Measurements from ENCODE around the gene WAC.

WAC gene

DNA sequence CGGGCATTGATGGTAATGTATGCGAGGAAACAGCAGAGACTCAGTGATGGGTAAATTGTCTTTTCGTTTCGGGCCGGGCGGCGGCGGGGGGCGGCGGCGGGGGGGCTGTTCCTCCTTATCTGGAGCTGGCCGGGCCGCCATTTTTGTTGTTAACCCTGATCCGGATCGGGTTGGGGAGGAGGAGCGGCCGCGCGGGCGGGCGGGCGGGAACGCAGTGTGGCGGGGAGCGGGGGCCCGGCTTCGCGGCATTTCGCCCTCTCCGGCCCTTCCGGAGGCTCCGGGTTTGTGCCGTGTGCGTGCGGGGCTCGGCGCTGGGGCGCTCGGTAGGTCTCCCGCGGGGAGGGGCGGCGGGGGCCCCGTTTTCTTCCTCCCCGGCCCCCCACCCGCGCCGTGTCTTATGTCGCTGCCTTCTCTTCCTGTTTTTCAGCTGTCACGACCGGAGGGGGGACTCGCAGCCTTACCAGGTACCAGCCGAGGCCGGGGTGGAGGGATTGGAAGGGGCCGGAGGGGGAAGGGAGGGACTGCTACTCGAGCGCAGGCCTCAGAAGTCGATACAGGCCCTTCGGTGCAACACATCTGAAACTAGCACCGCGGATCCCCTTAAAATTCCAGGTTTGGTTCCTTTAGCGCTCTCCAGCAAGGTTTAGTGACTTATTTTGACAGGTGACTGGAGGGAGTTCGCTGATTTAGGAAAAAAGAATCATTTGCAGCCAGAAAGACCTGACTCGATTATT, 820 bp downstream of the WAC start:
- peak; percentile 4 for DNase-seq

DNA sequence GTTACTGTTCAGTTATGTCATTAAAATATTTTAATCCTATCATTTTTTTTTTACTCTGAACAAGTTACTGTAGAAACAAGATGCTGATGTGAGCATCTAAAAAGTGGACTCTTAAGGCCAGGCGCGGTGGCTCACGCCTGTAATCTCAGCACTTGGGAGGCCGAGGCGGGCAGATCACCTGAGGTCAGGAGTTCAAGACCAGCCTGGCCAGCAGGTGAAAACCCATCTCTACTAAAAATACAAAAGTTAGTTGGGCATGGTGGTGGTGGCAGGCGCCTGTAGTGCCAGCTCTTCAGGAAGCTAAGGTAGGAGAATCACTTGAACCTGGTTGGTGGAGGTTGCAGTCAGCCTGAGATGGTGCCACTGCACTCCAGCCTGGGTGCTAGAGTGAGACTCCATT, 2.9 kb downstream of the WAC start:
- no peak for DNase-seq

DNA sequence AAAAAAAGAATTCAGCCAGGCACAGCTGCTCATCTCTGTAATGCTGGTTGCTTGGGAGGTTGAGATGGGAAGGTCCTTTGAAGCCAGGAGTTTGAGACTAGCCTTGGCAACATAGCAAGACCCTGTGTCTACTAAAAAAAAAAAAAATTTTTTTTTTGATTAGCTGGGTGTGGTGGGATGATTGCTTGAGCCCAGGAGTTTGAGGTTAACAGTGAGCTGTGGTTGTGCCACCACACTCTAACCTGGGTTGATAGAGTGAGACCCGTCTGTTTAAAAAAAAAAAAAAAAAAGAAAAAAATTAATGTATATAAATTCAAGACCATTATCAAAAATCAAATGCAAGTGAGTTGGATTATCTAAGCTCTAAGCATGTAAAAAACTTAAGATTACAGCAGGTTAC, 5.7 kb downstream of the WAC start:
- DNase-seq = no peak

DNA sequence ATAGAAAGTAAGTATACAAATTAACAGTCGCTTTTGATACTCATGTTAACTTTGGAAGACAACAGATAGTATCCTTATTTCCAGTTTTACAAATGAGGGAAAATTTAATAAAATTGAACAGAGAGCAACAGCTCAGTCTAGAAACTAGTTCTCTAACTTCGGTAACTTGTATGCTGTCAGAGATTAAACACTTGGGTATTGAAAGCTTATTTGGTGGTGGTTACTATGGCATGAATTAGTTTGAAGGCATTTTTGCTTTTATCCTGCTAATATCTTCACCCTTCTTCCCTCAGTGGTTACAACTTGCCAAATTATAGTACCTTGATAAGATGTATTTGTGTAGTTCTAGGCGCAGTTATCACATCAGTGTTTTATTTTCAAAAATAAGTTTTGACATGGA, 7.2 kb downstream of the WAC start:
- DNase-seq = no peak

DNA sequence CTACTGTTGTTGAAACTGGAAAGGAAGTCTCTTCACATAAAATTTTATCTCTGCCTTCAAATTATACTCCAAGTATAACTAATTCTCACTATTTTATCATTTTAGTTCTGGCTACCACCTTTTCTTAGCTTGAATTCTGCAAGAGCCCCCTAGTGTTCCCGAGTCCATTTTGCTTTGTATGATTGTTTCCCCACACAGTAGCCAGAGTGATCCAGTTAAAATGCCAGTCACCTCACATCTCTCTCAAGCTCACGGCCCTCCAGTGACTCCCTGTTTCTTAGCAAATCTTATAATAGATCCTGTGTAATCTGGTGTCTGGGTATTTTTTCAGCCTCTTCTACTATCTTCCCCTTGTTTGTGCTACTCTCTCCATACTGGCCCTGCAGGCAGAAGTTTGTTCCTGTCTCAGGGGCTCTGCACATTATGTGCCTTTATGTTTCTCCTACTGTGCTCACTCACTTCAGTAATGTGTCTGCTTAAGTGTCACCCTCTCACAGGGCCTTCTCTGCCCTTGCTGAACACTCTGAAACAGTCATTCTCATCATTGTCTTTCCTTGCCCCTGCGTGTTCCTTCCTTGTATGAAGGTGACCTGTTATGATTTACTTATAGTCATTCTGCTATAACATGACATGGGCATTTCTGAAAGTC, 8.9 kb downstream of the WAC start:
- DNase-seq = no peak

DNA sequence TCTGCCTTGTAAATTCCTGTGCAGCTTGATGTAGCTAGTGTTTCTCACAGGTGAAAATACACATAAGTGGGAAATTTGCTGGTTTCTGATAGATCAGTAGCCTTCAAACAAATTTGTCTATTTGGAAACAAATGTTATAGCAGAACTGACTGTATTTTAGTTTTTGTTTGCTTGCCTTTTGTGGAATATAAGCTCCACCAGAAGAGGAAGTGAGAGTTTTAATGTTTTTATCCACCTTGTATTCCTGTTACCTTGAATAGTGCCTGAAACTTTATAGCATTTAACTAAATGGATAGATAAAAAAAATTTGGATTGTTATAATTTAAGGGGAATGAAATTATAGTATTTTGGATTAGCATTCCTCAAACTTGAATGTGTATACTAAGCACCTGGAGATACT, 9.8 kb downstream of the WAC start:
- DNase-seq = no peak

DNA sequence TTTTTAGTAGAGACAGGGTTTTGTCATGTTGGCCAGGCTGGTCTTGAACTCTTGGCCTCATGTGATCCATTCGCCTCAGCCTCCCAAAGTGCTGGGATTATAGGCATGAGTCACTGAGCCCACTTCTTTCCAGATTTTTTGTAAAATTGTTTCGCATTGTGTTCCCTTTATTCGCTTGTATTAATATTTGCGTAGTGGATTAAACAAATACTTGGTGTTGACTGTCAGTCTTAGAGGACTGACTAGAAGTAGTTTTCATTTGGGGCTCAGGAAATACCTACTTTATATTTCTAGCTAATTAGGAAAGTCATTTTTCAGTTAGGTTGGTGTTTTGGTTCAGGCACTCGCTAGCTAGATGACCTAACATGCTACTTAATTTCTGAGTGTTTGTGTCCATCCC, 11.1 kb downstream of the WAC start:
- DNase-seq = no peak

DNA sequence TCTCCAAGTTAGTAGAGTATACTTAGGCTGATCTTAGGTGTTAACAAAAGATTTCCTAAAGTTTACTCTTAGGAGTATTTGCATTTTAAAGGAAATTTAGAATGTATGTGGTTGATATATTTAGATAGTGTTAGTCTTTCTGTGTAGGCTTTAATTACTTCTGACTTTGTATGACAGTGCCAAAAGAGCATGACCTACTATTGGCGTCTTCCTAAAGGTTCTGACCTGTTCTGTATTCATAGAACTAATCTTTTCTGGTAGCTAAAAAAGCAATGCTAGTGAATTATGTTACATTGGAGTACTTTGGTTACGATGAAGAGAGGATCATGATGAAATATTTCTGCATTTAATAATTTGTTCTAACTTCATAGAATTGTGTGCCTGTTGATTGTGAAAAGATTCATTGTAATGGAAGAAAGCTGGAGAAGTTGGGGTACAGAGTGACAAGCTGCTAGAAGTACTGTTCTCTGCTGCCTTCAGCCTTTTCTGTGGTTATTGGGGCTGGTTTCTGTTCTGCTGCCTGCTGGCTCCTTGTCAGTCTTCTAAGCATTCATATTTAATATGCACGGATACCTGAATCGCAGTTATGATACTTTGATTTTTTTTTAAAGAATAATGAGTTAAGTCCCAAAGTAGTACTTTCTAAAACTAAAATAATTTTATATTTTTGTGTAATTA, 13.2 kb downstream of the WAC start:
- no peak for DNase-seq

DNA sequence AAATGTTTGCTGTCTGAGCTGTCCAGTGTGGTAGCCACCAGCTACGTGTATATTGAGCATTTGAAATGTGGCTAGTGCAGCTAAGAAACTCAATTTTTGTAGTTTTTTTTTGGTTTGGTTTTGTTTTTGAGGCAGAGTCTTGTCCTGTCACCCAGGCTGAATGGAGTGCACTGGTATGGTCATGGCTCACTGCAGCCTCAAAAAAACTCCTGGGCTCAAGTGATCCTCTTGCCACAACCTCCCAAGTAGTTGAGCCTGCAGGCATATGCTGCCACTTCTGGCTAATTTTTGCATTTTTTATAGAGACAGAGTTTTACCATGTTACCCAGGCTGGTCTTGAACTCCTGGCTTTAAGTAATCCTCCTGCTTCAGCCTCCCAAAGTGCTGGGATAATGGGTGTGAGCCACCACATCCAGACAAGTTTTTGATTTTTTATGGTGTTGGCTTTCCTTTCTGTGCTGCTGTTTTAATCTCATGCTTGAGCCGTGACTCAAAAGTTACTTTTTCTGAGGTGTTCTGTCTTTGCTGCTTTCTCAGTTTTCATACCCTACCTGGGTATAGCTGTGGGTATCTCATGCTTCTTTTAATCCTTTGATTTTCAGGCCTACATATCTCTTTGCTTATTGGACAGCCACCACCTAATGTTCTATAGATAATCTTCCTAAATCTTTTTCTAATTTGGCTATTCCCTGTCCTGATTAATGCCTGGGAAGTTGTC, 16.0 kb downstream of the WAC start:
- DNase-seq = peak; percentile 34

DNA sequence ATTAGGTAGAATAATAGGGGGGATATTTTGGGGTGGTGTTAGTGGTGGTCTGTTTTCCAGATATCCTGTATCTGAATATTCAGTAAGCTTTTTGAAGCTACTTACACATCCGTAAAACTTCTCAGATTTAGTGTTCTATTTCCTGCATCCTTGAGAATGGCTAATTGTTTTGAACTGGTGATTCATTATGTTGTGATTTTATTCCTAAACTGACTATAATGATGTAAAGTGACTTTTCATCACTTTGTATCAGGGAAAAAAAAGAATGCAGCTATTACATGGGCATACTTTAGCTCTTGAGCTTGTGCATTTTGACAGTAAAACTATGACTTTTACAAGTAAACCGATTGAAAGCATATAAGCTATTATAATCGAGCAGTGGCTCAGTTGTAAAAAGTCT, 18.2 kb downstream of the WAC start:
- DNase-seq = no peak

DNA sequence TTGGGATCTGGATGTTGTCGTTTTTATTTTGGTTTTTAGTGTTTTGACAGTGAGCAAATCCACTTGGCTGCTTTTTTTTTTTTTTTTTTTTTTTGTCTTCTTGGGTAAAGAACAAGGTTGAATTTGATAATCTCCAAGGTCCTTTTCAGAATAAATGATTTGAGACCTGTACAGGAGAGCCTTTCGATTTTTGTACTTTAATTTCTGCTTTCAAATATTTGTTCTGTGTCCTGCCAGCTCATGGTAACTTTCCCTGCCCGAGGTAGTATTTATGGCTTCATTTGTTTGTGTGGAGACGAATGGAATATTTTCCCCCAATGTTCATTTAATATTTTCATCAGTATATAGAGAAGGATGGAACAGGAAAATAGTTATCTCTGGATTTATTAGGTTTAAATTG, 19.9 kb downstream of the WAC start:
- DNase-seq = no peak

DNA sequence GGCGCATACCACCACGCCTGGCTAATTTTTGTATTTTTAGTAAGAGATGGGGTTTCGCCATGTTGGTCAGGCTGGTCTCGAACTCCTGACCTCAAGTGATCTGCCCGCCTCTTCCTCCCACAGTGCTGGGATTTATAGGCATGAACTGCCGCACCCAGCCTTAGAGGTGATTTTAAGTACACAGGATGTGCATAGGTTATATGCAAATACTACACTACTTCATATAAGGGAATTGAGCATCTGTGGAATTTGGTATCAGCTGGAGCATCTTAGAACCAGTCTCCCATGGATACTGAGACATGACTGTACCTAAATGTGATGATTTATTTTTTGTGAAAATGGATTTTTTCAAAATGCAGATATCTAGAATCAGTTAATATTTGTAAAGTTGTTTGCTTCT, 21.1 kb downstream of the WAC start:
- no peak for DNase-seq

DNA sequence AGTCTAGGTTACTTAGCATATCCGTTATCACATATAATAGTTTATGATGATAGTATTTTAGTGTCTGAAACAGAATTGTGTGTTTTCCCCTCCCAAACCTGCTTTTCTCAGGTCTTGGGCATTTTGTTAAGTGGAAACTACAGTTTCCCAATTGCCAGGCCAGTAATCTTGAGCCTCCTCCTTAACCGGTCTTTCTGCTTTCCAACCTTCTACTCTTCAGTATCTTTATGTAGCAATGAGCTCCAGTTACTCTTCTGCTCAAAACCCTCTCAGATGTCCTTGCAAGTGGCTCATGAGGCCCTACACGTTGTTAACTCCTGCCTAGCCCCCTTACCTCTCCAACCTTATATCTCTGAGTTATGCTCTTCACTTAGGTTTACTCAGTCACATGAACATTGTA, 22.0 kb downstream of the WAC start:
- no peak for DNase-seq

DNA sequence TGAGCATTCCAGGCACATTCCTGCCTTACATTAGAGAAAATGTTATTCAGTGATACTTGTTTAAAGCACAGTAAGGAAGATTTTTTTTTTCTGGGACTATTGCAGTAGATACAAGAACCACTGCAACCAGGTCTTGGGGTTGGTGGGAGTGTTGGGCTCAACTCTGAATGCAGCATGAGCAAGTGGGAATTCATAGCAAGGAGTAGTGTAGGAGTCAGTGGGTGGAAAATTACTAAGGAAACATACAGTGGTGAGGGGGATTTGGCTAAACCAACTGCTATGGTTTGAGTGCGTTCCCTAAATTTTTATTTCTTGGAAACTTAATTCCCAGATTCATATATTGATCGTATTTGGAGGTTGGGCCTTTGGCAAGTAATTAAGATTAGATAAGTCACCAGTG, 22.4 kb downstream of the WAC start:
- DNase-seq = no peak

DNA sequence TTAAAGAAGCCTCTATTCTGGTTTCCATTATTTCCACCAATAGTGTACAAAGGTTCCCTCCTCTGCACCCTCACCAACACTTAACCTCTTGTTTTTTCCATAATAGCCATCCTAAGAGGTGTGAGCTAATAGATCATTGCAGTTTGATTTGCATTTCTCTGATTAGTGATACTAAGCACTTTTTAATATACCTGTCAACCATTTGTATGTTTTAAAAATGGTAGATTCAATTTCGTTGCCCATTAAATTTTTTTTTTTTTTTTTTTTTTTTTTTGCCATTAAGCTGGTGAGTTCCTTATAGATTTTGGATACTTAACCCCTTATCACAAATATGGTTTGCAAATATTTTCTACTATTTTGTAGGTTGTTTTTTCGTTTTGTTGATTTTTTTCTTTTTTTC, 23.2 kb downstream of the WAC start:
- no peak for DNase-seq

DNA sequence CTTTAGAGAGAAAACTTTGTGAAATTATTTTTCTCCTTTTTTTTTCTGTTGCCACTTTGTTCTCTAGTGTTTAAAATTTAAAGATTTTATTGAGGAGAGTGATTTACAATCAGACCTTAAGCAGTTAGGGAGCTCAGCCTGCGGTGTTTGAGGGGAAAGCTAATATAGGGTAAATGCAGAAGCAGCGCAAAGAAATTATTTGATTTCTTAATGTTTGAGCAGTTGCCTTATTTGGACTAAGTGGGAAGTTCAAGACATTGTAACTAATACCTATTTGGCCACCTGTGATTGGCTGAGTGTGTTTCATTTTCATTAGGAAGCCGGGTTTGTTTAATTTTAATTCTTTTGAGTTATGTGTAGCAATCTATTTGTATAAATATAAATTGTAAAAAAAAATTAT, 25.3 kb downstream of the WAC start:
- DNase-seq = no peak

DNA sequence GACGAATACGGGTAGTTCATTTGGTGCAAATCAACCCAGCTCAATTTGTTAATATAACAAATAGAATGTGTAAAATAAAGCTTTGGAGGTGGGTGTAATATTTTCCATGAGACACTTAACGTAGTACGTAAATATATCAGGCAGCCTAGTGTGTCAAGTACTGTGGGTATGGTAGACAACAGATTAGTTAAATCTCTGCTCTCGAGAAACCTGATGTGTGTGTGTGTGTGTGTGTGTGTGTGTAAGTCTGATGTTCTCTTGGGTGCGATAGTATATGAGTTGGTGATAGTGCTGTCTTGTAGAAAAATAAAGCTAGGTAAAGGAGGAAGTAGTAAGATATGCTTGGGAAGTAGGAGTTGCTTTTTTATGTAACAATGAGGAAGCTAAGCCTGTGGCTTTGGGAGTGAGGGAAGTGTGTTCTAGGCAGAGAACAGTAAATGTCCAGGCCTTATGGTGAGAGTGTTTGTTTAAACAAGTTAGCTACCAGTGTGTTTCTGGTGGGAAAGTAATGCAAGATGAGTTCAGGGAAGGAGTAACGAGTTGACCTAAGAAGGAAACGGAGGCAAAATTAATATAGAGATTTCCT, 26.1 kb downstream of the WAC start:
- DNase-seq = no peak

DNA sequence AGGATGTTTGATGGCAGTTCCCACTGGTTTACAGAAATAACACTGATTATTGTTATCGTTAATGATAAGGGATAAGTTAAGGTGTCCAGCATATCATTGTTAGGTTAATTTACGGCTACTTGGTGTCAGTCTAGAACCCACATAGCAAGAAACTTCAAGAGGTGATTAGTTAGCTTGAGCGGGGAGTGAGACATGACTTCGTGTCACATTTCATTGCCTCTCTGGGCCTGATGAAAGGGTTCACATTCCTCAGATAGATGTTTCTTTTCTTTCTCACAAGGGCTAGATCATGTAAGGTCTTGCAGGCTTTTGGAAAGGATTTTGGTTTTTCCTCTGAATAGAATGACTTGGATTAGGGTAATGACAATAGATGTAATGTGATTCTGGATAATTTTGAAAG, 26.7 kb downstream of the WAC start:
- DNase-seq = no peak

DNA sequence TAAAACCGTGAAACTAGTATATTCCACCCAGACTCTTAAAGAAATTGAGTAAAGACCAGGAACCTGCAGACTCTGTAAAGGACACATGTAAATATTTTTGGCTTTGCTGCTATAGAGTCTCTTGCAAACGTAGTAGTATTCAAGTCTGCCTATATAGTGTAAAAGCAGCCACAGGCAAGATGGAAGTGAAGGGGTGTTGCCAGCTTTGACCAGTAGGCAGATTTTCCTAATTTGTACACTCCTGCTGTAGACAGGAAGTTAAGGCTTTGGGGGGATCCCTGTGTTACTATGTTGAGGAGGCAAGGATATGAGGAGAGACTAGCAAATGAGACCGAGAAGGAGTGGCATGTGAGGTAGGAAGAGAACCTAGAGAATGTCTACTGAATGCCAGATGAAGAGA, 27.7 kb downstream of the WAC start:
- no peak for DNase-seq

DNA sequence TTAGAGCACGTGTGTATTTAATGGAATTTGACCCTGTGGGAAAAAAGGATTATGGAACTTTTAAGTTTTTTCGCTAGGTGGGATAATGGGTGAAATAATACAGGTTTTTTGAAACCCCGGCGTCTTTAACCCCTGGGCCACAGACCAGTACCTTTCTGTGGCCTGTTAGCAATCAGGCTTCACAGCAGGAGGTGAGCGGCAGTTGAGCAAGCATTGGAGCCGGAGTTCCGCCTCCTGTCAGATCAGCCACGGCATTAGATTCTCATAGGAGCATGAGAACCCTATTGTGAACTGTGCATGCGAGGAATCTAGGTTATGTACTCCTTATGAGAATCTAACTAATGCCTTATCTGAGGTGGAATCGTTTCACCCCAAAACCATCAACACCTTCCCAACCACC, 28.6 kb downstream of the WAC start:
- DNase-seq = no peak

DNA sequence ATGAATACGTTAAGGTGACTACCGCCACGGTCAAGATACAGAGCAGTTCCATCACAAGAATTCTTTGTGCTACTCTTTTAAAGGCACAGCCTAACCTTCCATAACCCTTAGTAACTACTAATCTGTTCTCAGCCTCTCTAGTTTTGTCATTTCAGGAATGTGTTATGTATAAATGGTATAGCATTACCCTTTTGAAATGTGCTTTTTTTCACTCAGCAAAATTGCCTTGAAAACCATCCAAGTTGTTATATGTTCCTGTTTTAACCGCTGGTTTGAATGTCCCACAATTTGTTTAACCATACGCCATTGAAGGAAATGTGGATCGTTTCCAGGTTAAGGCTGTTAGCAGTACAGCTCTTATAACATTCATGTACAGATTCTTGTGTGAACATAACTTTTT, 32.0 kb downstream of the WAC start:
- DNase-seq = no peak

DNA sequence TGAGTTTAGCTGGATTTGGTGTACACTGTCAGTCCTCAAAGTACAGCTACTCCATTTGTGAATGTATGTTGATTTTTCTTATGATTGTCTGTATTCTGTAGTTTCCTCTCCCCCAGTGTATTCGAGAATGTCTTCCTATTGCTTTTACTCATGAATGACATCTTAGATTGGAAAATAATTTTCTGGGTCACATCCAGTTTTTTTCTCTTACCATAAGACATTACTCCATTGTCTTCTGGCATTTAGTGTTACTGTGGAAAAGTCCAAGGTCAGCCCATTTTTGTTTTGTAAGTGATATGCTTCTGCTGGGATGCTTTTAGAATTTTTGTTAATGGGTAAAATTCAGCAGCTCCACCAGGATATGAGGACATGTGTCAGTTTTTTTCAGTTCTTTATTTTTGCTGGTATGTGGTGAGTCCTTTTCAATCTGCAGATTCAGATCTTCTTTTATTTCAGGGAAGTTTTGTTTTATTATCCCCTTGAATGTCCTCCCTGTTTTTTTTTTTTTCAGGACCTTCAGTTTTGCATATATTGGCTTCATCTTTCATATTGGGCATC, 33.6 kb downstream of the WAC start:
- DNase-seq = no peak

DNA sequence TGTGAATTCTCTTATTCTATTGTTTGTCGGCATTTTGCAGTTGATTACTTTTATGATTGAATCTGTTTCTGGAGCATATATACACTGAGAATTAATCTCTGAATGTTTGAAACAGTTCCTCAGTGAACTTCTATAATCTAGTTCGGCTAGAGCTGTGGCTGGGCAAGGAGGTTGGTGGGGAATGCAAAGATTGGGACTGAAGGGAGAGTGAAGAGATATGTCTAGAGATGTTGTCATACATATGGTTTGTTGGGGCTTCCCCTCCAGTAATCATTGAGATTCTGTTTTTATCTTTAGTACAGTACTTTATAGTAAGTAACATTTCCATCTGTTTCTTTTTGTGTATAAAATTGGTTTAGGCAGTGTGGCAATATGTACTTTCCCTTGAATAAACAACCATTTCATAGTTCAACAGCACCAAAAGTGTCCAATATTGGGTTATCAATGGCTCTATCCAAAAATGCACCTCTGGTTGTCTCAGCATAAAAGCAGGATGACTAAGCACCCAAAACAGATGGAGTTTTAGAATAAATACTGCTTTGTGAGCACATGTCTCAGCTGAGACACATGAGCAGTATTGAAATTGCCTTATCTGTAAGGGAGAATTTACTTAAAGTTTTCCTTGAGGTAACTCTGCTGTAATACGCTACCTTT, 36.7 kb downstream of the WAC start:
- no peak for DNase-seq
